HG02840 (cell line): Measurements from ENCODE around the gene NME7.
"Not testable (repeated sequence)": the region's sequence is repeated elsewhere in the genome, so short reads cannot be mapped to it uniquely, and the experiment has no call there.

Experiments used
- ATAC-seq: cut with Tn5 transposase; IDR thresholded peaks from one replicate; pipeline ENCODE4 v1.9.1; 2021; ENCODE audit warnings: mild to moderate bottlenecking, moderate library complexity, moderate number of reproducible peaks; ENCODE audit not compliant: unreplicated experiment, low FRiP score

Gene NME7

GRCh38 chr1:169133801-169134502, 233.6 kb downstream of the NME7 start:
- no peak for ATAC-seq

GRCh38 chr1:169133228-169133576, 234.4 kb downstream of the NME7 start:
- no peak for ATAC-seq

- ATAC-seq, result no peak
Observed at GRCh38 chr1:169132512-169133227, 234.9 kb downstream of the NME7 start.

- ATAC-seq, result no peak
Observed at GRCh38 chr1:169130683-169131082, 236.9 kb downstream of the NME7 start.

- ATAC-seq, result no peak
Observed at GRCh38 chr1:169129109-169129784, 238.3 kb downstream of the NME7 start.

GRCh38 chr1:169128562-169128961, 239.0 kb downstream of the NME7 start:
- no peak for ATAC-seq

GRCh38 chr1:169127305-169127704, 240.3 kb downstream of the NME7 start:
- no peak for ATAC-seq

GRCh38 chr1:169126335-169126734, 241.3 kb downstream of the NME7 start:
- no peak for ATAC-seq

GRCh38 chr1:169125597-169125996, 242.0 kb downstream of the NME7 start:
- ATAC-seq, result not testable (repeated sequence)

- no peak for ATAC-seq
Observed at GRCh38 chr1:169124459-169124858, 243.1 kb downstream of the NME7 start.

GRCh38 chr1:169122976-169123375, 244.6 kb downstream of the NME7 start:
- no peak for ATAC-seq

- no peak for ATAC-seq
Observed at GRCh38 chr1:169121146-169121923, 246.3 kb downstream of the NME7 start.

GRCh38 chr1:169120066-169120465, 247.5 kb downstream of the NME7 start:
- ATAC-seq, result no peak

- no peak for ATAC-seq
Observed at GRCh38 chr1:169119405-169119804, 248.2 kb downstream of the NME7 start.

GRCh38 chr1:169118227-169118626, 249.4 kb downstream of the NME7 start:
- ATAC-seq, result no peak

- no peak for ATAC-seq
Observed at GRCh38 chr1:169117599-169117998, 250.0 kb downstream of the NME7 start.

- ATAC-seq, result no peak
Observed at GRCh38 chr1:169117014-169117413, 250.6 kb downstream of the NME7 start.

- no peak for ATAC-seq
Observed at GRCh38 chr1:169115891-169116585, 251.6 kb downstream of the NME7 start.

- ATAC-seq, result no peak
Observed at GRCh38 chr1:169113613-169114119, 253.9 kb downstream of the NME7 start.

- ATAC-seq, result no peak
Observed at GRCh38 chr1:169112241-169112640, 255.4 kb downstream of the NME7 start.
